Liver (tissue), 9 donors: ENCODE results near the gene DSTYK. TPM values are rescaled to one million over a fixed set of nuclear protein-coding genes. Genes with fewer than 3 reads are reported as not detected.

Source experiments
- DNase-seq: peaks from one replicate; pipeline ENCODE4 v3.0.0-alpha.2; 2017; ENCODE audit warnings: low spot score
- H3K27ac ChIP-seq, 2 donors: one replicate each; pipeline ENCODE4 v1.7.0; 2013; ENCODE audit warnings: inconsistent platforms in 2 of 2, low read length in 2 of 2, control low read depth in 1 of 2, low read depth in 1 of 2, mild to moderate bottlenecking in 1 of 2
- H3K27me3 ChIP-seq, 4 donors: one replicate each; pipeline versions ENCODE4 v1.6.1 to v1.7.0; 2013; ENCODE audit warnings: low read length in 3 of 4, inconsistent platforms in 1 of 4, mild to moderate bottlenecking in 1 of 4, moderate library complexity in 1 of 4; ENCODE audit not compliant: control insufficient read depth in 4 of 4, insufficient read depth in 4 of 4
- H3K36me3 ChIP-seq, 4 donors: one replicate each; pipeline versions ENCODE4 v1.6.1 to v1.7.0; 2013; ENCODE audit warnings: low read length in 3 of 4, mild to moderate bottlenecking in 3 of 4, low read depth in 1 of 4, moderate library complexity in 1 of 4; ENCODE audit not compliant: control insufficient read depth in 4 of 4, insufficient read depth in 3 of 4
- H3K4me1 ChIP-seq, 4 donors: one replicate each; pipeline versions ENCODE4 v1.6.1 to v1.7.0; 2013; ENCODE audit warnings: low read length in 3 of 4, mild to moderate bottlenecking in 3 of 4, moderate library complexity in 1 of 4; ENCODE audit not compliant: control insufficient read depth in 4 of 4, insufficient read depth in 4 of 4
- H3K4me3 ChIP-seq, 3 donors: one replicate each; pipeline versions ENCODE4 v1.6.1 to v1.7.0; 2013; ENCODE audit warnings: low read length in 3 of 3, control low read depth in 1 of 3, low read depth in 1 of 3, mild to moderate bottlenecking in 1 of 3
- H3K9ac ChIP-seq, 2 donors: one replicate each; pipeline ENCODE4 v1.7.0; 2013; ENCODE audit warnings: low read length in 2 of 2, mild to moderate bottlenecking in 2 of 2, moderate library complexity in 2 of 2, control low read depth in 1 of 2, low read depth in 1 of 2
- H3K9me3 ChIP-seq, 4 donors: one replicate each; pipeline versions ENCODE4 v1.6.1 to v1.7.0; 2013; ENCODE audit warnings: low read length in 3 of 4; ENCODE audit not compliant: control insufficient read depth in 4 of 4
- ATF3 ChIP-seq: IDR thresholded peaks from 2 replicates; pipeline ENCODE4 v1.6.1; 2016; ENCODE audit warnings: antibody characterized with exemption
- CTCF ChIP-seq: fragments of 150-350 bp; IDR thresholded peaks from 2 replicates; pipeline ENCODE4 v1.5.1; 2017; ENCODE audit warnings: improper control_type of control experiment, low read depth, low read length; ENCODE audit not compliant: missing input control
- EGR1 ChIP-seq, 2 donors: IDR thresholded peaks; 2 replicates each; pipeline ENCODE4 v1.6.1; 2016 to 2018; ENCODE audit warnings: antibody characterized with exemption in 2 of 2, low read depth in 2 of 2
- FOXA1 ChIP-seq: IDR thresholded peaks from 2 replicates; pipeline ENCODE4 v1.6.1; 2016; ENCODE audit warnings: antibody characterized with exemption
- FOXA2 ChIP-seq: IDR thresholded peaks from 2 replicates; pipeline ENCODE4 v1.6.1; 2016; ENCODE audit warnings: antibody characterized with exemption
- HNF4A ChIP-seq, 2 donors: conservative IDR thresholded peaks; 2 replicates each; pipeline ENCODE4 v1.6.1; 2016; ENCODE audit warnings: antibody characterized with exemption in 2 of 2, mild to moderate bottlenecking in 2 of 2
- HNF4G ChIP-seq: IDR thresholded peaks from 2 replicates; pipeline ENCODE4 v1.6.1; 2016; ENCODE audit warnings: antibody characterized with exemption
- JUND ChIP-seq, 2 donors: IDR thresholded peaks; 2 replicates each; pipeline ENCODE4 v1.6.1; 2016; ENCODE audit warnings: antibody characterized with exemption in 2 of 2
- MAX ChIP-seq: IDR thresholded peaks from 2 replicates; pipeline ENCODE4 v1.6.1; 2016; ENCODE audit warnings: antibody characterized with exemption
- NR2F2 ChIP-seq: IDR thresholded peaks from 2 replicates; pipeline ENCODE4 v1.6.1; 2016; ENCODE audit warnings: antibody characterized with exemption
- RAD21 ChIP-seq, 2 donors: IDR thresholded peaks; 2 replicates each; pipeline ENCODE4 v1.6.1; 2016; ENCODE audit warnings: antibody characterized with exemption in 2 of 2, mild to moderate bottlenecking in 2 of 2
- REST ChIP-seq: IDR thresholded peaks from 2 replicates; pipeline ENCODE4 v1.6.1; 2016; ENCODE audit warnings: antibody characterized with exemption, mild to moderate bottlenecking
- RXRA ChIP-seq, 2 donors: IDR thresholded peaks; 2 replicates each; pipeline ENCODE4 v1.6.1; 2017 to 2018; ENCODE audit warnings: antibody characterized with exemption in 2 of 2, mild to moderate bottlenecking in 1 of 2
- SP1 ChIP-seq: IDR thresholded peaks from 2 replicates; pipeline ENCODE4 v1.6.1; 2018; ENCODE audit warnings: antibody characterized with exemption, mild to moderate bottlenecking
- TAF1 ChIP-seq: conservative IDR thresholded peaks from 2 replicates; pipeline ENCODE4 v1.6.1; 2016; ENCODE audit warnings: antibody characterized with exemption, mild to moderate bottlenecking
- YY1 ChIP-seq: IDR thresholded peaks from 2 replicates; pipeline ENCODE4 v1.6.1; 2016; ENCODE audit warnings: antibody characterized with exemption, mild to moderate bottlenecking
- ZBTB33 ChIP-seq: IDR thresholded peaks from 2 replicates; pipeline ENCODE4 v1.6.1; 2016; ENCODE audit warnings: antibody characterized with exemption
- WGBS: extraction: QIAGEN DNeasy Blood & Tissue Kit; methylation state at CpG from one replicate; pipeline ENCODE4 v1.1.7; 2013; 5-methylcytosine and 5-hydroxymethylcytosine counted together
- polyA plus RNA-seq, 2 donors: library from polyadenylated mRNA; stranded (reverse) in 1 of 2; unstranded in 1 of 2; fragments of 200-250 nt in 1 of 2; fragments of >200 nt in 1 of 2; fragmentation: Nextera tagmentation in 1 of 2; extraction: Ambion mirVana in 1 of 2; gene quantifications; one replicate each; pipeline versions ENCODE4 v1.2.1 to v1.2.3, GENCODE V29; 2013 to 2015
- total RNA-seq, 2 donors: library from RNA; depleted of rRNA; stranded (reverse); fragments of >200 nt; gene quantifications; one replicate each; pipeline ENCODE4 v1.2.3, GENCODE V29; 2014
- donor health status: healthy.
- donor health status: healthy.
- donor health status: healthy.
- donor health status: healthy.
- donor health status: healthy.

The DSTYK gene
- total and polyA plus RNA-seq, 4 donors, result 1.5 to 9.9 (median 3.0) TPM

GRCh38 chr1:205109269-205109668 is 102.2 kb downstream of the DSTYK start:
- H3K27ac ChIP-seq, result no peak overlapping the region
- H3K9me3 ChIP-seq, result no peaks in the 10 kb centered on the region
- WGBS, result 98% methylated on average over 1 of the region's 1 CpG
- no peak overlapping the region for H3K9ac ChIP-seq
- H3K4me3 ChIP-seq, result no peak overlapping the region
- H3K36me3 ChIP-seq, result peaks cover 3 to 33% (median 29%) of the 10 kb centered on the region in 4 donors
- TF ChIP-seq RXRA (IDR thresholded peaks at IDR 0.05) (no peak), TAF1 (no peak), SP1 (no peak), JUND (IDR thresholded peaks at IDR 0.05) (no peak), REST (no peak), MAX (no peak), FOXA1 (no peak), ZBTB33 (no peak), CTCF (no peak), HNF4G (no peak), ATF3 (no peak), RAD21 (IDR thresholded peaks at IDR 0.05) (no peak), EGR1 (IDR thresholded peaks at IDR 0.05; ENCODE audit: low read depth in 2 of 2) (no peak), NR2F2 (no peak)
- no peak for DNase-seq
- H3K27me3 ChIP-seq, result no peaks in the 10 kb centered on the region
- H3K4me1 ChIP-seq, result no peaks in the 10 kb centered on the region

- peaks cover 8 to 38% (median 29%) of the 10 kb centered on the region in 4 donors for H3K36me3 ChIP-seq
- no peaks in the 10 kb centered on the region for H3K9me3 ChIP-seq
- H3K9ac ChIP-seq, result no peak overlapping the region
- WGBS, result 79% methylated on average over 4 of the region's 4 CpGs
- no peaks in the 10 kb centered on the region for H3K27me3 ChIP-seq
- no peak overlapping the region for H3K4me3 ChIP-seq
- no peak for DNase-seq
- no peak overlapping the region for H3K27ac ChIP-seq
- H3K4me1 ChIP-seq, result no peaks in the 10 kb centered on the region
- no peak for TF ChIP-seq FOXA2
- no peak for TF ChIP-seq CTCF
- TF ChIP-seq HNF4A (conservative IDR thresholded peaks at IDR 0.05), result no peak
- TF ChIP-seq YY1, result no peak
- TF ChIP-seq TAF1, result no peak
- TF ChIP-seq FOXA1, result no peak
- no peak for TF ChIP-seq RAD21 (IDR thresholded peaks at IDR 0.05)
- TF ChIP-seq SP1, result no peak
- TF ChIP-seq HNF4G, result no peak
- TF ChIP-seq RXRA (IDR thresholded peaks at IDR 0.05), result no peak
- TF ChIP-seq JUND (IDR thresholded peaks at IDR 0.05), result no peak
- TF ChIP-seq EGR1 (IDR thresholded peaks at IDR 0.05; ENCODE audit: low read depth in 2 of 2), result no peak
- no peak for TF ChIP-seq REST
- TF ChIP-seq ATF3, result no peak
- TF ChIP-seq MAX, result no peak
- no peak for TF ChIP-seq NR2F2
Observed at GRCh38 chr1:205108464-205108863, 103.0 kb downstream of the DSTYK start.
